CD8-positive, alpha-beta memory T cell (primary cell): ENCODE measurements around the gene PTK6. TPM values are rescaled to one million over a fixed set of nuclear protein-coding genes. Genes with fewer than 3 reads are reported as not detected.

Experiments used
- CTCF ChIA-PET: fragments of 350-600 bp; sonication (Branson Sonifier 250); formaldehyde crosslinking; loops from one replicate; lab custom pipeline; 2021; ENCODE audit warnings: antibody characterized with exemption; lab: Charles Lee
- POLR2A ChIA-PET: fragments of 350-600 bp; sonication (Branson Sonifier 250); formaldehyde crosslinking; loops from one replicate; lab custom pipeline; 2021; ENCODE audit warnings: antibody characterized with exemption; lab: Charles Lee
- DNase-seq, 5 donors: peaks; one replicate each; pipeline versions ENCODE4 v3.0.0 to v3.0.0-alpha.2; 2020 to 2022; ENCODE audit warnings: mixed read lengths in 1 of 5
- H3K27ac ChIP-seq: one replicate; pipeline ENCODE4 v1.7.0; 2013; ENCODE audit warnings: low read depth, mild to moderate bottlenecking, low read length, moderate library complexity
- H3K27me3 ChIP-seq: 2 replicates; pipeline ENCODE4 v1.7.0; 2013; ENCODE audit warnings: low read length, mild to moderate bottlenecking; ENCODE audit not compliant: insufficient read depth, poor library complexity, severe bottlenecking
- H3K36me3 ChIP-seq: 2 replicates; pipeline ENCODE4 v1.7.0; 2013; ENCODE audit warnings: mild to moderate bottlenecking, low read length, moderate library complexity; ENCODE audit not compliant: insufficient read depth
- H3K4me1 ChIP-seq: 2 replicates; pipeline ENCODE4 v1.7.0; 2013; ENCODE audit warnings: mild to moderate bottlenecking, low read length, moderate library complexity; ENCODE audit not compliant: insufficient read depth
- H3K4me3 ChIP-seq: 2 replicates; pipeline ENCODE4 v1.7.0; 2013; ENCODE audit warnings: mild to moderate bottlenecking, low read length
- H3K9me3 ChIP-seq: 2 replicates; pipeline ENCODE4 v1.7.0; 2013; ENCODE audit warnings: mild to moderate bottlenecking, low read length
- H3K27ac Mint-ChIP-seq, 8 donors: one replicate each; pipeline ENCODE4 v1.8.0; 2020 to 2021; ENCODE audit warnings: mixed read lengths in 8 of 8, mild to moderate bottlenecking in 6 of 8, inconsistent platforms in 3 of 8, moderate library complexity in 3 of 8
- H3K27me3 Mint-ChIP-seq, 2 donors: one replicate each; pipeline ENCODE4 v1.8.0; 2020 to 2021; ENCODE audit warnings: mixed read lengths in 2 of 2, mild to moderate bottlenecking in 1 of 2, moderate library complexity in 1 of 2
- H3K36me3 Mint-ChIP-seq, 3 donors: one replicate each; pipeline ENCODE4 v1.8.0; 2020 to 2021; ENCODE audit warnings: mixed read lengths in 3 of 3, inconsistent platforms in 1 of 3, mild to moderate bottlenecking in 1 of 3
- H3K4me1 Mint-ChIP-seq, 3 donors: one replicate each; pipeline ENCODE4 v1.8.0; 2020 to 2021; ENCODE audit warnings: mixed read lengths in 3 of 3, inconsistent platforms in 1 of 3, mild to moderate bottlenecking in 1 of 3
- H3K4me3 Mint-ChIP-seq, 7 donors: one replicate each; pipeline ENCODE4 v1.8.0; 2020 to 2021; ENCODE audit warnings: mixed read lengths in 7 of 7, mild to moderate bottlenecking in 6 of 7, moderate library complexity in 4 of 7, inconsistent platforms in 2 of 7
- H3K9me3 Mint-ChIP-seq, 5 donors: one replicate each; pipeline ENCODE4 v1.8.0; 2020 to 2022; ENCODE audit warnings: mixed read lengths in 5 of 5, mild to moderate bottlenecking in 3 of 5, moderate library complexity in 2 of 5, inconsistent platforms in 1 of 5
- polyA plus RNA-seq: library from polyadenylated mRNA; unstranded; fragments of 300-500 nt; fragmentation: Illumina TruSeq; gene quantifications from one replicate; pipeline ENCODE4 v1.2.3, GENCODE V29; 2021
- total RNA-seq, 2 experiments: library from RNA; stranded (reverse); gene quantifications; one replicate each; pipeline ENCODE4 v1.2.3, GENCODE V29; 2021

Gene PTK6
- total and polyA plus RNA-seq, 3 experiments from 2014 or later = 0.16 to 0.31 (median 0.18) TPM

DNA sequence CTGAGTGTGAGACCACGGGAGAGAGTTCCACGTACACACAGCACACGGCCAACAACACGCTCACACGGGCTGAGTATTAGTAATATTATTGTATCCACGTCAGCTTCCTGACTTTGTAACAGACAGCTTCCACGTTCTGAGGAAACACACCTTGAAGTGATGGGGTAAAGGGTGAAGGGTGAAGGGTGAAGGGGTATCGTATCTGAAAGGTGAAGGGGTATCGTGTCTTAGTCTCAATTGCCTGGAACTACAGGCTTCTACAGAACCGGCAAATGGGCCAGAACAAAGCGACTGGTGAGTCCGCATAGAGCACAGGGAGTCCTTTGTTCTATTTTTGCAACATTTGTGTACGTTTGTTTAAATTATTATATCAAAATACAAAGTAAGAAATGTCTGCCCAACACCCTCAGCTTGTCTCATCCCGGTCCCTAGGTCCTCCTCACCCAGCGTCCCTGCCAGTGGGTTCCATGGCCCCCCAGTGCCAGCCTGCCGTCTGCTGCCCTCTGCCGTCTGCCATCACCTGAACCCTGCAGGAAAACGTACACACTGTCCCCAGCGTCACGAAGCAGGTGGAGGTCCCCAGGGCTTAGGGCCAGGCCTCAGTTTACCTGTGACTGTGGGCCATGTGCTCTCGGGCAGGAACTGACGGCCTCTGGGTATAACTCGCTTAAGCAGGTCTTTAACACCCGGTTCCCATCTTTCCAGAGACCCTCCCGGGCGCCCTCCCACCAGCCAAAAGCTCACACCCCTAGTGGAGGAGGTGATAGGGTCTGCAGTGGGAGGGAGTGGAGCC, 41.2 kb upstream of the PTK6 start:
- Mint-ChIP-seq H3K9me3 (no peaks in the 10 kb centered on the region), H3K27ac (no peak overlapping the region), H3K4me3 (no peak overlapping the region), H3K4me1 (peaks cover 3 to 5% (median 4%) of the 10 kb centered on the region in 3 donors), H3K27me3 (peaks cover 0 to 4% of the 10 kb centered on the region in 2 donors), H3K36me3 (no peaks in the 10 kb centered on the region)
- Histone ChIP-seq H3K9me3 (no peaks in the 10 kb centered on the region), H3K4me1 (peaks cover 16% of the 10 kb centered on the region), H3K4me3 (no peak overlapping the region), H3K36me3 (no peaks in the 10 kb centered on the region), H3K27me3 (no peaks in the 10 kb centered on the region), H3K27ac (no peak overlapping the region)
- ChIA-PET POLR2A (no interaction called here), CTCF (interaction anchor here (3.9 kb wide), 1 partner anchor 39 kb away, joined by 18 read pairs; the partner anchor contains the start of gene PTK6)
- no peak for DNase-seq

DNA sequence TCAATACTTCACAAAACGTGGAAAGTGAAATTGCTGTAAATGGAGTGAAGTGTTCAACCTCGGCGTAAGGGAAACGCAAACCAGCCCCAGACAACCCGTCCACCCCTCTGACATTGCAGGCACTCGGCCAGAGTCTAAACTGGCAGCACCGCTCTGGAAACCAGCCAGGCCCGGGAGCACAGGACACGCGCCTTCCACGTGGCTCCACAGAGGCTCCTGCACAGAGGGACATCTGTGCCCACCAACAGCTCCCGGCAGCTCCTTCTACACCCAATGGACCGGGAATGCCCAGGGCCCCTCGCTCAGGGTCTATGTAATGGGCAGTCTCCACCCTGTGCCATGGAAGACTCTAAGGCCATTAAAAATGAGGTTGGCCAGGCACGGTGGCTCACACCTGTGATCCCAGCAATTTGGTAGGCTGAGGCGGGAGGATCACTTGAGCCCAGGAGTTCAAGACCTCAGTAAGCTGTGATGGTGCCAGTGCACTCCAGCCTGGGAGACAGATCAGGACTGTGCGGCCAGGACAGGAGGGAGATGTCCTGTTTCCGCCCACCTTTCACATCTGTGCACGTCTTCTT, 40.2 kb upstream of the PTK6 start:
- Mint-ChIP-seq H3K4me3 (no peak overlapping the region), H3K36me3 (no peaks in the 10 kb centered on the region), H3K27ac (no peak overlapping the region), H3K9me3 (no peaks in the 10 kb centered on the region), H3K27me3 (peaks cover 0 to 4% of the 10 kb centered on the region in 2 donors), H3K4me1 (peaks cover 3 to 5% (median 4%) of the 10 kb centered on the region in 3 donors)
- H3K9me3 ChIP-seq = no peaks in the 10 kb centered on the region
- H3K27me3 ChIP-seq = no peaks in the 10 kb centered on the region
- no peaks in the 10 kb centered on the region for H3K36me3 ChIP-seq
- no peak overlapping the region for H3K27ac ChIP-seq
- H3K4me3 ChIP-seq = no peak overlapping the region
- ChIA-PET POLR2A (no interaction called here), CTCF (interaction anchor here (1.5 to 3.9 kb wide), 2 partner anchors 38 to 130 kb away, joined by 3 to 18 read pairs; partner anchors contain the start of gene PTK6)
- no peak for DNase-seq
- H3K4me1 ChIP-seq = peaks cover 24% of the 10 kb centered on the region

DNA sequence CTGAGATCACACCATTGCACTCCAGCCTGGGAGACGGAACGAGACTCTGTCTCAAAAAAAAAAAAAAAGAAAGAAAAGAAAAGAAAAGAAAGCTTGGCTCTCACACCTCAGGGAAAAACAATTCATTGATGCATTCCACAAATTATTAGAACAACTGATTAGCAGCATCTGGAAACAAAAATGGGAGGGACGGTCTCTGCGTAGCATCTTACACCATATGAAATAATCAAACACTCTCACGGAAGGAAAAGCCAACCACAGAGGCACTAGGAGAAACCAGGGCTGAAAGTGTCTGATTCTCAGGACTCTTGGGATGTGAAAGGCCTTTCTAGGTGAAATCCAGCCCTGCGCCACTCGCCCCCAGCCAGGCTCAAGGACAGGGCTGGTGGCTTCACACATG, 39.1 kb upstream of the PTK6 start:
- peaks cover 3 to 5% (median 4%) of the 10 kb centered on the region in 3 donors for H3K4me1 Mint-ChIP-seq
- H3K4me3 Mint-ChIP-seq = peak overlapping the region in 4 of 7 donors; percentile 17 to 69 (median 36)
- Histone ChIP-seq H3K27ac (no peak overlapping the region), H3K27me3 (no peaks in the 10 kb centered on the region), H3K4me3 (no peak overlapping the region), H3K9me3 (no peaks in the 10 kb centered on the region), H3K4me1 (peaks cover 24% of the 10 kb centered on the region), H3K36me3 (no peaks in the 10 kb centered on the region)
- ChIA-PET CTCF (interaction anchor here (1.5 to 3.9 kb wide), 2 partner anchors 37 to 131 kb away, joined by 3 to 18 read pairs; partner anchors contain the start of gene PTK6), POLR2A (no interaction called here)
- no peak overlapping the region for H3K27ac Mint-ChIP-seq
- no peaks in the 10 kb centered on the region for H3K36me3 Mint-ChIP-seq
- H3K27me3 Mint-ChIP-seq = peaks cover 0 to 4% of the 10 kb centered on the region in 2 donors
- no peaks in the 10 kb centered on the region for H3K9me3 Mint-ChIP-seq
- DNase-seq = no peak

DNA sequence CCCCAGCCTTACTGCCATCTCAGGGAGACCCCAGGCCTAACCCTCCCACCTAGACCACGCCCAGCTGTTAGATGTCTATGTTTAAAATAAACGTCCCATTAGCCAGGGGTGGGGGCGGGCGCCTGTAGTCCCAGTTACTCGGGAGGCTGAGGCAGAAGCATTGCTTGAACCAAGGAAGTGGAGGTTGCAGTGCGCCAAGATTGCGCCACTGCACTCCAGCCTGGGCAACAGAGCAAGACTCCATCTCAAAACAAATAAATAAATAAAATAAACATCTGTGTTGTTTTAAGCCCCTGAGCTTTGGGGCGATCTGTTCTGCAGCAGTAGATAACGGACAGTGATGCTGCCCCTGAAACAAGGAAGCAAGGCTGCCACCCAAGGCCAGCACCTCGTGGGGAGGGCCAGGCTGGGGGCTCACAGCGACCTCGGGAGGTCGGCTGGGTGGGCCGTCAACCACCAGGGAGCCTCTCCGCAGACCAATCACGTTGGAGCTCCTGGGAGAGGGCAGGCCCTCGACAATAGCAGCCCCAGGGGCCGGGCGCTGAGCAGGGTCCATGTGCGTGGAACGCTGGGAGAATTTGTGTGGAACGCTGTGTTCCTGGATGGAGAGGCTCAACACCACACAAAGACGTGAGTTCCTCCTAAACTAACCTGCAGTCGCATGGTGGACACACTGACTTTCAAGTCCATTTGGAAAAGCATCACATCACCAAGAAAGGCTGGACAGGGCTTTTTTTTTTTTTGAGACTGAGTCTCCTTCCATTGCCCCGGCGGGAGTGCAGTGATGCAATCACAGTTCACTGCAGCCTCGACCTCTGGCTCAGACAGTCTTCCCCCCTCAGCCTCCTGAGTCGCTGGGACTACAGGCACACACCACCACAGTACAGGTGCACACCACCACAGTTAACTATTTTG, 37.9 kb upstream of the PTK6 start:
- Histone ChIP-seq H3K27ac (no peak overlapping the region), H3K4me3 (no peak overlapping the region), H3K9me3 (no peaks in the 10 kb centered on the region), H3K4me1 (peaks cover 16% of the 10 kb centered on the region), H3K36me3 (no peaks in the 10 kb centered on the region), H3K27me3 (no peaks in the 10 kb centered on the region)
- Mint-ChIP-seq H3K4me3 (peak overlapping the region; percentile 32 to 84 (median 66)), H3K27me3 (peaks cover 0 to 4% of the 10 kb centered on the region in 2 donors), H3K9me3 (no peaks in the 10 kb centered on the region), H3K4me1 (peaks cover under 1 to 4% (median 3%) of the 10 kb centered on the region in 3 donors), H3K27ac (peak overlapping the region in 4 of 8 donors; percentile 29 to 72 (median 63)), H3K36me3 (no peaks in the 10 kb centered on the region)
- POLR2A ChIA-PET = interaction anchor here (0.6 to 1.9 kb wide), 2 partner anchors 54 to 149 kb away, joined by 3 to 7 read pairs; partner anchors contain the start of gene PPDPF
- CTCF ChIA-PET = interaction anchor here (1.9 to 4.0 kb wide), 2 partner anchors 36 to 67 kb away, joined by 10 to 20 read pairs; partner anchors contain the start of gene PTK6
- DNase-seq = no peak

DNA sequence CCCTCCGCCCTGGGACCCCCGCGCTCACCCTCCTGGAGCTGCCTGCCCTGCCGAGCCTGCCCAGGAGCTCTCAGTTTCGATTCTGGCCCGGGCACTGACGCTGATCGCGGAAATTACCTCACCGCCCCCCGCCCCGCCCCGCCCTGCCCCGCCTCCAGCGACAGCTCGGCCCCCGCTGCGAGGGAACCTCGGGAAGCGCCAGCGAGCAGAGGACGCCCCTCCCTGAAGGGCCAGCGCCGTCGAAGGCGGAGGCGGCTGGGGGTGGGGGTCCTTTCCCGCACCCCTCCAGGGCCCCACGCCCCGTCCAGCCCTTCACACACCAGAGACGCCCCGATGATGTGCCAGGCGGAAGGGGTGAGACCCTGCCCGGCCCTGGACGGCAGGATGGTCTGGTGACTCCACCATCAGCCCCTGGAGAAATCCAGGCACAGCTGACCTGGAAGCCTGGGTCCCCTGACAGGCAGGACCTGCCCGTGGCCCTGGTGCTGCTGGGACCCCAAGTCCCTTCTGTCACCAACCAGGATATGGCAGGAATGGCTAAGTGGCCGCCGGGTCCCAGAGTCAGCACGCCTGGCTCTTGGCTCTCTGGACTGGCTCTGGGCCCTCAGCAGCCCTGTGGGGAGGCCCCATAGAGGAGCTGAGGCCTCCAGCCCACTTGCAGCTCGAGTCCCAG, 37.1 kb upstream of the PTK6 start, which contains the start of gene HELZ2:
Gene HELZ2 (minus strand): TSS at position 84 of the 673 bp plus-strand sequence. CDS start 1,854 bp downstream, outside the sequence.
- peak within 1 kb of the TSS in 7 of 8 donors; percentile 36 to 94 (median 80) for H3K27ac Mint-ChIP-seq
- peaks cover 3 to 7% (median 4%) of the 10 kb centered on the region in 3 donors for H3K4me1 Mint-ChIP-seq
- Histone ChIP-seq H3K4me1 (peaks cover 20% of the 10 kb centered on the region), H3K27ac (peak within 1 kb of the TSS; percentile 70), H3K9me3 (no peaks in the 10 kb centered on the region), H3K27me3 (no peaks in the 10 kb centered on the region), H3K36me3 (no peaks in the 10 kb centered on the region), H3K4me3 (peak within 1 kb of the TSS; percentile 62)
- H3K27me3 Mint-ChIP-seq = peaks cover 0 to 4% of the 10 kb centered on the region in 2 donors
- CTCF ChIA-PET = interaction anchor here (1.0 to 4.0 kb wide), 4 partner anchors 36 to 84 kb away, joined by 3 to 20 read pairs (median 7); partner anchors contain the start of genes PPDPF, PTK6 and RTEL1
- peak; percentile 40 to 86 (median 68) for DNase-seq
- POLR2A ChIA-PET = interaction anchor here (0.6 to 1.9 kb wide), 4 partner anchors 36 to 149 kb away, joined by 3 to 7 read pairs (median 4); partner anchors contain the start of genes GMEB2 and PPDPF
- H3K9me3 Mint-ChIP-seq = no peaks in the 10 kb centered on the region
- H3K4me3 Mint-ChIP-seq = peak within 1 kb of the TSS; percentile 66 to 94 (median 78)
- H3K36me3 Mint-ChIP-seq = no peaks in the 10 kb centered on the region

DNA sequence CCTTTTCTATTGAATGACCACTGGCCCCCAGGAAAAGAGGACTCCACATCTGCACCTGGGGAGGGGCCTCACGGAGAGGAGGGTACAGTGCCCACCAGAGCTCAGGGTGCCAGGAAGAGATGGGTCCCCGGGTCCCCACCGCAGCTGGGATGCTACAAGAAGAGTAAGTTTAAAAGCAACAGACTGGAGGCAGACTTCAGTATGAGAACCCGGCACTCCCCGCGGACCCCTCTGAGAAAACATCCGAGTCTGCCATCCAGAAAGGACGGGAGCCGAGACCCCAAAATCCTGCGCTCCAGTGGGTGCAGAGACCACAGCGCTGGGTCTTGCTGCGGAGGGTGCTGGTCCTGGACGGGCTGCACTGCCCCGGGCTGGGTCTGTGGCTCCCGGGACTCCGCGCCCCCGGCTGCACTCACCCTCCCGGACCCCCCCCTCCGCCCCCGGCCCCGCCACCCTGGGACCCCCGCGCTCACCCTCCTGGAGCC, 36.5 kb upstream of the PTK6 start:
- Mint-ChIP-seq H3K9me3 (no peaks in the 10 kb centered on the region), H3K4me1 (peaks cover 7 to 13% (median 10%) of the 10 kb centered on the region in 3 donors), H3K4me3 (peak overlapping the region; percentile 66 to 94 (median 78)), H3K27me3 (peaks cover 0 to 4% of the 10 kb centered on the region in 2 donors), H3K27ac (peak overlapping the region in 7 of 8 donors; percentile 3 to 94 (median 80)), H3K36me3 (no peaks in the 10 kb centered on the region)
- Histone ChIP-seq H3K4me3 (peak overlapping the region; percentile 62), H3K4me1 (peaks cover 26% of the 10 kb centered on the region), H3K36me3 (no peaks in the 10 kb centered on the region), H3K9me3 (no peaks in the 10 kb centered on the region), H3K27me3 (no peaks in the 10 kb centered on the region), H3K27ac (peak overlapping the region; percentile 70)
- no peak for DNase-seq
- ChIA-PET POLR2A (interaction anchor here (0.9 to 1.9 kb wide), 3 partner anchors 36 to 54 kb away, joined by 3 to 7 read pairs (median 6); partner anchors contain the start of genes GMEB2 and PPDPF), CTCF (interaction anchor here (1.0 to 4.0 kb wide), 5 partner anchors 8 to 85 kb away, joined by 3 to 20 read pairs (median 4); partner anchors contain the start of genes PPDPF, PTK6 and RTEL1)
